Spleen (tissue), 11 donors: Measurements from ENCODE around the gene CDC20. TPM values are rescaled to one million over a fixed set of nuclear protein-coding genes. Genes with fewer than 3 reads are reported as not detected.

Experiments
- DNase-seq: peaks from one replicate; pipeline ENCODE4 v3.0.0-alpha.2; 2020
- H3K27ac ChIP-seq, 8 donors: fragments of 200-600 bp; sonication (generic) in 7 of 8; 1 replicate in 4 of 8; 2 replicates in 4 of 8; pipeline versions ENCODE4 v1.5.0 to v1.8.0; 2016 to 2021; ENCODE audit warnings: inconsistent platforms in 4 of 8, mild to moderate bottlenecking in 4 of 8, moderate library complexity in 1 of 8
- H3K27me3 ChIP-seq, 7 donors: fragments of 200-600 bp; sonication (generic) in 6 of 7; replicated peaks in 1 of 7; 1 replicate in 4 of 7; 2 replicates in 3 of 7; pipeline versions ENCODE4 v1.5.0 to v1.8.0; 2016 to 2021; ENCODE audit warnings: inconsistent platforms in 3 of 7, mild to moderate bottlenecking in 1 of 7
- H3K36me3 ChIP-seq, 6 donors: fragments of 200-600 bp; sonication (generic) in 5 of 6; 1 replicate in 4 of 6; 2 replicates in 2 of 6; pipeline versions ENCODE4 v1.5.0 to v1.8.0; 2016 to 2021; ENCODE audit warnings: inconsistent platforms in 2 of 6
- H3K4me1 ChIP-seq, 6 donors: fragments of 200-600 bp; sonication (generic) in 5 of 6; 1 replicate in 3 of 6; 2 replicates in 3 of 6; pipeline versions ENCODE4 v1.5.0 to v1.8.0; 2016 to 2021; ENCODE audit warnings: inconsistent platforms in 3 of 6
- H3K4me3 ChIP-seq, 8 donors: fragments of 200-600 bp; sonication (generic) in 7 of 8; 1 replicate in 4 of 8; 2 replicates in 4 of 8; pipeline versions ENCODE4 v1.5.0 to v1.8.0; 2016 to 2021; ENCODE audit warnings: inconsistent platforms in 4 of 8, mild to moderate bottlenecking in 4 of 8, moderate library complexity in 2 of 8
- H3K9me3 ChIP-seq, 8 donors: fragments of 200-600 bp; sonication (generic) in 7 of 8; 1 replicate in 4 of 8; 2 replicates in 4 of 8; pipeline versions ENCODE4 v1.5.0 to v1.8.0; 2016 to 2021; ENCODE audit warnings: inconsistent platforms in 4 of 8
- POLR2A ChIP-seq, 3 donors: fragments of 450-650 bp; IDR thresholded peaks; one replicate each; pipeline ENCODE4 v1.5.1; 2017; ENCODE audit warnings: antibody characterized with exemption in 3 of 3, mild to moderate bottlenecking in 1 of 3
- POLR2AphosphoS5 ChIP-seq, 3 donors: sonication (generic); formaldehyde crosslinking; IDR thresholded peaks; one replicate each; pipeline ENCODE4 v1.5.1; 2017; ENCODE audit warnings: antibody characterized with exemption in 3 of 3
- WGBS, 5 donors: extraction: QIAGEN DNeasy Blood & Tissue Kit in 3 of 5; methylation state at CpG; one replicate each; pipeline versions ENCODE4 v1.1.5 to v1.1.7; 2013 to 2018; 5-methylcytosine and 5-hydroxymethylcytosine counted together
- intact Hi-C: fragments of 100-400 bp; cut with DNase I; formaldehyde crosslinking; loops from one replicate; pipeline ENCODE4 v1.15.0; 2023; ENCODE audit warnings: low total_unique reads
- polyA plus RNA-seq, 3 donors: library from polyadenylated mRNA; stranded (reverse); fragments of 200-250 nt; gene quantifications; one replicate each; pipeline ENCODE4 v1.2.1, GENCODE V29; 2013
- total RNA-seq, 7 donors: library from RNA; depleted of rRNA in 3 of 7; stranded (reverse); fragments of >200 nt in 3 of 7; fragmentation: NEBNext Ultra II Directional in 4 of 7; extraction: Animal tissue kit (Norgen Biotek cat#: 25700) in 4 of 7; gene quantifications; one replicate each; pipeline versions ENCODE4 v1.1.0 to v1.2.1, GENCODE V29; 2016 to 2021
- TF ChIP-seq, protein P1 (sequence below), 11 experiments: fragments of 200-600 bp in 7 of 11; fragments of 450-650 bp in 4 of 11; sonication (generic) in 4 of 11; IDR thresholded peaks in 8 of 11; conservative IDR thresholded peaks in 3 of 11; 1 replicate in 7 of 11; 2 replicates in 4 of 11; pipeline versions ENCODE4 v1.4.0 to v1.8.0; 2016 to 2021; ENCODE audit warnings: antibody characterized with exemption in 11 of 11, inconsistent platforms in 4 of 11, mild to moderate bottlenecking in 1 of 11
- donor health status: healthy with polysubstance abuse.
- donor health status: DM: no; HTN: no; CAD: no; lungs with moderate emphysema.
- donor health status: DM: no; HTN: no; CAD: no.
- donor health status: Bipolar disorder and iron deficiency.
- donor health status: healthy.
- donor health status: DM: no; HTN: no; CAD: no.
- donor health status: DM: yes; HTN: yes; CAD: no.

Gene CDC20
- total and polyA plus RNA-seq, 10 donors = 2.1 to 25.9 (median 10.4) TPM

- intact Hi-C loops = no loop called here
- no peak for DNase-seq
- Histone ChIP-seq H3K36me3 (peaks cover 0 to 74% (median 11%) of the 10 kb centered on the region in 6 donors), H3K4me1 (peaks cover 0 to under 1% (median 0%) of the 10 kb centered on the region in 6 donors), H3K27ac (no peak overlapping the region), H3K27me3 (no peaks in the 10 kb centered on the region), H3K9me3 (peaks cover 0 to 23% (median 21%) of the 10 kb centered on the region in 8 donors), H3K4me3 (no peak overlapping the region)
- 86 to 97% (median 94%) methylated on average over 10 to 16 of the region's 16 CpGs for WGBS, 5 donors
- no peak for TF ChIP-seq POLR2AphosphoS5 (IDR thresholded peaks at IDR 0.05)
- TF ChIP-seq, protein P1, sequence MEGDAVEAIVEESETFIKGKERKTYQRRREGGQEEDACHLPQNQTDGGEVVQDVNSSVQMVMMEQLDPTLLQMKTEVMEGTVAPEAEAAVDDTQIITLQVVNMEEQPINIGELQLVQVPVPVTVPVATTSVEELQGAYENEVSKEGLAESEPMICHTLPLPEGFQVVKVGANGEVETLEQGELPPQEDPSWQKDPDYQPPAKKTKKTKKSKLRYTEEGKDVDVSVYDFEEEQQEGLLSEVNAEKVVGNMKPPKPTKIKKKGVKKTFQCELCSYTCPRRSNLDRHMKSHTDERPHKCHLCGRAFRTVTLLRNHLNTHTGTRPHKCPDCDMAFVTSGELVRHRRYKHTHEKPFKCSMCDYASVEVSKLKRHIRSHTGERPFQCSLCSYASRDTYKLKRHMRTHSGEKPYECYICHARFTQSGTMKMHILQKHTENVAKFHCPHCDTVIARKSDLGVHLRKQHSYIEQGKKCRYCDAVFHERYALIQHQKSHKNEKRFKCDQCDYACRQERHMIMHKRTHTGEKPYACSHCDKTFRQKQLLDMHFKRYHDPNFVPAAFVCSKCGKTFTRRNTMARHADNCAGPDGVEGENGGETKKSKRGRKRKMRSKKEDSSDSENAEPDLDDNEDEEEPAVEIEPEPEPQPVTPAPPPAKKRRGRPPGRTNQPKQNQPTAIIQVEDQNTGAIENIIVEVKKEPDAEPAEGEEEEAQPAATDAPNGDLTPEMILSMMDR (IDR thresholded peaks at IDR 0.05 in 8 of 11, conservative IDR thresholded peaks at IDR 0.05 in 3 of 11) = no peak
Observed at GRCh38 chr1:43321331-43321891, 37.4 kb upstream of the CDC20 start.

DNA sequence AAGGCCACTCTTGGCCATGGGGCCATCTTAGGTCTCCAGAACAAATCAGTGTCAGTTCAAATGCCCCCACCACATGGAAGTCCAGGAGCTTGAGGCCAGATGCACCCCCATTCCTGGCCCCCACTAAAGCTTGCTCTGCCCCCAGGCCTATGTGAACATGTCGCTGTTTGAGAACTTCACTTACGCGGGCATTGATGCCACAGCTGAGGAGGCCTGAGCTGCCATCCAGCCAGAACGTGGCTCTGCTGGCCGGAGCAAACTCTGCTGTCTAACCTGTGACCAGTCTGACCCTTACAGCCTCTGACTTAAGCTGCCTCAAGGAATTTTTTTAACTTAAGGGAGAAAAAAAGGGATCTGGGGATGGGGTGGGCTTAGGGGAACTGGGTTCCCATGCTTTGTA, 36.3 kb upstream of the CDC20 start:
- peaks cover 0 to 28% (median 24%) of the 10 kb centered on the region in 8 donors for H3K9me3 ChIP-seq
- H3K27me3 ChIP-seq = no peaks in the 10 kb centered on the region
- intact Hi-C loops = no loop called here
- H3K4me3 ChIP-seq = no peak overlapping the region
- DNase-seq = no peak
- WGBS, 5 donors = 85 to 98% (median 97%) methylated on average over 5 of the region's 5 CpGs
- peaks cover 0 to 71% (median 11%) of the 10 kb centered on the region in 6 donors for H3K36me3 ChIP-seq
- H3K27ac ChIP-seq = no peak overlapping the region
- H3K4me1 ChIP-seq = no peaks in the 10 kb centered on the region
- TF ChIP-seq POLR2AphosphoS5 (IDR thresholded peaks at IDR 0.05) = no peak
- TF ChIP-seq POLR2A (IDR thresholded peaks at IDR 0.05) = no peak
- TF ChIP-seq, protein P1 (IDR thresholded peaks at IDR 0.05 in 8 of 11, conservative IDR thresholded peaks at IDR 0.05 in 3 of 11) = no peak

DNA sequence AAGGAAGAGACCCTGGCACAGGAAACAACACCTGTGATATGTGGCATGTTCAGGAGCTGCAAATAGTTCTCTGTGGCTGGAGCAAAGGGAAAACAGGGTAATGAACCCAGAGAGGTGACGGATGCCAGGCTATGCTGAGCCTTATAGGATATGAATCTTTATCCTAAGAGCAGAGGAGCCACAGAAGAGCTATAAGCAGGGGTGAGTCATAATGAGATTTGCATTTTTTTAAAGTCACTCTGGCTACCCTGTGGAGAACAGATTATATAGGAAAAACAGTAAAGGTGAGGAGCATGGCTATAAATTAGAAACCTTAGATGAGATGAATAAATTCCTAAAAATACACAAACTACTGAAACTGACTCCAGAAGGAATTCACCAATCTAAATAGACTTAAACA, 34.0 kb upstream of the CDC20 start:
- DNase-seq = no peak
- no peak overlapping the region for H3K27ac ChIP-seq
- peaks cover 0 to 50% (median 11%) of the 10 kb centered on the region in 6 donors for H3K36me3 ChIP-seq
- H3K27me3 ChIP-seq = no peaks in the 10 kb centered on the region
- TF ChIP-seq POLR2AphosphoS5 (IDR thresholded peaks at IDR 0.05) (no peak), POLR2A (IDR thresholded peaks at IDR 0.05) (no peak)
- H3K4me3 ChIP-seq = no peak overlapping the region
- peaks cover 0 to 6% (median 4%) of the 10 kb centered on the region in 6 donors for H3K4me1 ChIP-seq
- intact Hi-C loops = no loop called here
- WGBS, 5 donors = 71 to 86% (median 79%) methylated on average over 1 of the region's 1 CpG
- H3K9me3 ChIP-seq = peaks cover 0 to 38% (median 32%) of the 10 kb centered on the region in 8 donors

DNA sequence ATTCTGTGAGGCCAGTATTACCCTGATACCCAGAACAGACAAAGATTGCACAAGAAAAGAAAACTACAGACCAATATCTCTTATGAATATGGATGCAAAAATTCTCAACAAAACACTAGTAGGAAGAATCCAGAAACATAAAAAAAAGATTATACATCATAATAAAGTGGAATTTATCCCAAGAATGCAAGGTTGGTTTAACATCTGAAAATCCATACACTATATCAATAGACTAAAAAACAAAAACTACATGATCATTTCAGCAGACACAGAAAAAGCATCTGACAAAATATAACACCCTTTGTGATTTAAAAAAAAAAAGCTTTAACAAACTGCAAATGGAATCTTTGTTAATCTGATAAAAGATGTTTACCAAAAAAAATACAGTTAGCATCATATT, 33.4 kb upstream of the CDC20 start:
- no peak overlapping the region for H3K27ac ChIP-seq
- H3K4me1 ChIP-seq = peaks cover 0 to 12% (median 9%) of the 10 kb centered on the region in 6 donors
- H3K36me3 ChIP-seq = peaks cover 0 to 45% (median 11%) of the 10 kb centered on the region in 6 donors
- H3K9me3 ChIP-seq = peaks cover 0 to 38% (median 32%) of the 10 kb centered on the region in 8 donors
- no peak for DNase-seq
- intact Hi-C loops = no loop called here
- H3K27me3 ChIP-seq = no peaks in the 10 kb centered on the region
- no peak overlapping the region for H3K4me3 ChIP-seq
- TF ChIP-seq, protein P1 (IDR thresholded peaks at IDR 0.05 in 8 of 11, conservative IDR thresholded peaks at IDR 0.05 in 3 of 11) = no peak
- TF ChIP-seq POLR2A (IDR thresholded peaks at IDR 0.05) (no peak), POLR2AphosphoS5 (IDR thresholded peaks at IDR 0.05) (no peak)
